Activated T-helper 2 cell treated with anti-CD3 and anti-CD28 coated beads, Interferon-gamma antibody, Interleukin-2, Interleukin-4, amounts not matched to agents 10 μg/mL and 5 μg/mL and 100 μg/mL, durations not matched to agents 14 hours and 24 hours and 36 hours (primary cell): Measurements from ENCODE around the gene SLC39A3. TPM values are rescaled to one million over a fixed set of nuclear protein-coding genes. Genes with fewer than 3 reads are reported as not detected.
A peak's percentile ranks its signal among the peaks of the same experiment; 100 is the strongest.

Source experiments
- DNase-seq: peaks from one replicate; pipeline ENCODE4 v3.0.0; 2021; ENCODE audit warnings: low spot score
- H3K27ac Mint-ChIP-seq: one replicate; pipeline ENCODE4 v1.8.0; 2021; ENCODE audit warnings: mixed read lengths
- H3K27me3 Mint-ChIP-seq: one replicate; pipeline ENCODE4 v1.8.0; 2021; ENCODE audit warnings: low read depth, mixed read lengths
- H3K36me3 Mint-ChIP-seq: one replicate; pipeline ENCODE4 v1.8.0; 2021; ENCODE audit warnings: low read depth, mixed read lengths
- H3K4me1 Mint-ChIP-seq: one replicate; pipeline ENCODE4 v1.8.0; 2021; ENCODE audit warnings: low read depth, mixed read lengths
- H3K4me3 Mint-ChIP-seq: one replicate; pipeline ENCODE4 v1.8.0; 2021; ENCODE audit warnings: low read depth, mild to moderate bottlenecking, moderate library complexity, mixed read lengths
- H3K9me3 Mint-ChIP-seq: one replicate; pipeline ENCODE4 v1.8.0; 2021; ENCODE audit warnings: mixed read lengths
- intact Hi-C: fragments of 100-400 bp; cut with micrococcal nuclease; formaldehyde crosslinking; loops from one replicate; pipeline ENCODE4 v1.15.1; 2023
- total RNA-seq: library from RNA; stranded (reverse); gene quantifications from 2 replicates; pipeline ENCODE4 v1.2.3, GENCODE V29; 2022

The SLC39A3 gene
- total RNA-seq, 1 donor from 2014 or later, result 39.4 TPM

DNA sequence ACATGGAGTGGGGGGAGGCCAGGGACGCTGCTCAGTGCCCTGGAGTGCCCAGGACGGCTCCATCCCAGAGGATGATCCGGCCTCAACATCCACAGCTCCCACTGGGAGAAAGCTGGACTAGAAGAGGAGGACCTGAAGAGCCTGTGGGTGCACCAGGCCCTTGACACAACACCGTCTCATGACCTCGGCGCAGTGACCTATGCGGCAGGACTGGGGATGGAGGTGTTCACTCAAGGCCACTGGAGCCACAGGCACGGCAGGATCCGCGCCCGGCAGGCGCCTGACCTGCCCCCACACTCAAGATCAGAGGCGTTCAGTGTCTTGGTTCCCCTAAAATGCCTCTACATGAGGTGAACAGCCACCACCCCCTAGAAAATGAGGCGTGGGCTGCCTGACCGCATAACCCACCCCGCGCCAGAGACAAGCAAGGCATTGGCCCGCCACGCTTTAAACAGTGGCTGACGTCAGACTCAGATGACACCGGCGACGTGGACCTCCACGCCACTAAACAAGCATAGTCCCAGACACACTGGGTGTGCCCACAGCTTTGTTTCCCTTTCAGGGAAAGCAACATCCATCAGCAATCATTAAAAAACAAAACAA lies 35.2 kb upstream of the SLC39A3 start:
- Mint-ChIP-seq H3K27ac (peak overlapping the region; percentile 92), H3K36me3 (peaks cover 29% of the 10 kb centered on the region), H3K4me3 (peak overlapping the region; percentile 76), H3K4me1 (peaks cover 28% of the 10 kb centered on the region), H3K27me3 (no peaks in the 10 kb centered on the region), H3K9me3 (no peaks in the 10 kb centered on the region)
- no peak for DNase-seq
- intact Hi-C loops, result no loop called here

DNA sequence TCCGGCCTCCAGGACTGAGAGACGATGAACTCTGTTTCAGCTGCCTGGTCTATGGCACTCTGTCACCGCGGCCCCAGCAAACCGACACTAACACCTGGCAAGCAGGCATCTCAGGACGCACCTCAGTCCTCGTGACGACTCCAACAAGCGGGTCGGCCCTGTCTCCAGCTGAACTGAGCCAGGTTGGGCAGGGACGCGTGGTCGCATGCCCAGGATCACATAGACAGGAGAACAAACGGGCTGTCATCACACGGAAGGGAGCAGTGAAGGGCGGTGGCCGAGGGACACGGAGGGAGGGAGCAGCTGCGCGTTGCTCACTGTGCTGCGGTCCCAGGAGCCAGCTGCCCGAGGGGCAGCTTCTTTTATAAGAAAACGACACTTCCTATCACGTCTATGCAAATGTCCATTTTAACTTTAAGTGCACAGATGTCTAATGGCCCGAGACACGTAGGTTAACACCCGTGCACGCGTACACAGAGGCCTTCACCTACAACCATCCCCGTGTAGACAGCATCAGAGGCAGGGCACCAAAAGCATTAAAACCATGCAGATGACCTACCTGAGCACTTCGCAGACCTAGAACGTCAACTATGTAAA lies 34.4 kb upstream of the SLC39A3 start:
- Mint-ChIP-seq H3K4me3 (no peak overlapping the region), H3K9me3 (no peaks in the 10 kb centered on the region), H3K27me3 (no peaks in the 10 kb centered on the region), H3K4me1 (peaks cover 27% of the 10 kb centered on the region), H3K36me3 (peaks cover 27% of the 10 kb centered on the region), H3K27ac (peak overlapping the region; percentile 42)
- intact Hi-C loops, result no loop called here
- DNase-seq, result no peak

DNA sequence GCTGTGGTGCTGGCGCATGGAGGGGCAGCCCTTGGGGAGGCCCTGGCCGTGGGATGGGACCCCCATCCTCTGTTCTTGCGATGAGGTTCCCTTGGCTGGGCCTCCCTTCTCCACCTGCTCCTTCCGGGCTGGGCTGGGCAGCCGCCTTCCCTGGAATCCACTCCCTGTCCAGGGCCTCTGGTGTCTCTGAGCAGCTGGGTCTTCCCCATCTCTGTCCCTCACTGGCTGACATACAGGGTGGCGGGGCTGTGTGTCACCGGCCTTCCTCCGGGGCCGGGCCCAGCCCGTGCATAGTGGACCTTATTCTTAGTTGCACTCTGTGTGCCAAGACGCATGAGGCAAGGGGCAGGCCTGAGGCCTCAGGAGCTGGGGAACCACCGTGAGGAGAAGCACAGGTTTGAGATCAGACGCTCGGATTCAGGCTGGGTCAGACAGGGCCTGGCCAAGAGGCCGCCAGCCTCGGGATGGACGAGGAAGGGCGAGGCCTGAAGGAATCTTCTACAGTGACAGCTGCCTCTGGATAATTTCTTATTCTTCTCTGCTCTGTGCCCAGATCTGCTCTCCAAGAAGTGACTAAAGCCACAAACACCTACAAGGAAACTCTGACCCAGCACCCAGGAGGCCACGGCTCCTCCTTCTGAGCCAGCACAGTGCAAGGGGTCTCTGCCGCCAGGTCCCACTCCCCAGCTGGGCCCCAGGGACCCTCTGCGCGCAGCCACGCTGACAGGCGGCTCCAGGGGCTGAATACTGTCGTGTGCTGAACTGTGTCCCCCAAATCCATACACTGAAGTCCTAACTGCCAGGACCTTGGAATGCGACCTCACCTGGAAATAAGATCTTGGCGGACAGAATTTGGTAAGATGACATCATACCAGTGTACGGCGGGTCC lies 32.2 kb upstream of the SLC39A3 start:
- Mint-ChIP-seq H3K36me3 (peaks cover 23% of the 10 kb centered on the region), H3K9me3 (no peaks in the 10 kb centered on the region), H3K4me1 (peaks cover 27% of the 10 kb centered on the region), H3K4me3 (no peak overlapping the region), H3K27ac (peak overlapping the region; percentile 33), H3K27me3 (no peaks in the 10 kb centered on the region)
- DNase-seq, result no peak
- intact Hi-C loops, result no loop called here

DNA sequence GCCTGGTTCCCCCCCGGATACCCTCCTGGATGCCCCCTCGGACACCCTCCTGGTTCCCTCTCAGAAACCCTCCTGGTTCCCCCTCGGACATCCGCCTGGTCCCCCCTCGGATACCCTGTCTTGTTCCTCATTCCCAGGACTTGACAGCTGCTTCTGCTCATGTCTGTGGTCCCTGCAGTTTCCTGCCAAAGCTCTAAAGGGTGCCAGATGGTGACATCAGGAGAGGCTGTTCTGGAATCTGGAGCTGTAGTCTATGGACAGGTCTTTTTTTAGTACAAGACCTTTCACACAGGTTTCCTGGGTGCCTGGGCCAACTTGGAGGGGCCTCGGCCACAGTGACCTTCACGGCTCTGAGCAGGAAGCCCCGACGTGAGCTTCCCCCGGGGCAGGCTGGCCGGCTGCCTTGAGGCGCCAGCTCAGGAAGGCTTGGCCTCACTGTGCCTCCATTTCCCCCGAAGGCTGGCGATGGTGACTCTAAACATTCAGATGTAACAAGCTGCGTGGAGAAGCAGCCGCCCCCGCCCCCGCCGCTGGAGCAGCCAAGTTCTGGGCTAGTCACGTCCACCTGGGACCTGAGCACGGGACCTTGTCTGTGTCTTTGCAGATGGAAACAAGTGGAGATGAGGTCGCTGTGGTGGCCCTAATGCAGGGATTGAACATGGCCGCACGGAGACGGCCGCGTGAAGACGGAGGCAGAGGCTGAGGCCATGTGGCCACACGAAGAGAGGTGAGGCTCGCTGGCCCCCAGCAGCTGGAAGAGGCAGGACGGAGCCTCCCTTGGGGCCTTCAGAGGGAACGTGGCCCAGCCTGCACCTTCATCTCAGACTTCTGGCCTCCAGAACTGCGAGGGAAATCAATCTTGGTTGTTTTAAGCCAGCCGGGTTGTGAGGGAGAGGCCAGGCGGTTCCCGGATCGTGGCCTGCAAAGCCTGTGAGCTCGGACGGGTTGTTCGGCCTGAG lies 30.5 kb upstream of the SLC39A3 start:
- H3K4me3 Mint-ChIP-seq, result no peak overlapping the region
- no peak for DNase-seq
- H3K9me3 Mint-ChIP-seq, result no peaks in the 10 kb centered on the region
- no peaks in the 10 kb centered on the region for H3K27me3 Mint-ChIP-seq
- intact Hi-C loops, result no loop called here
- H3K36me3 Mint-ChIP-seq, result peaks cover 15% of the 10 kb centered on the region
- H3K27ac Mint-ChIP-seq, result no peak overlapping the region
- peaks cover 14% of the 10 kb centered on the region for H3K4me1 Mint-ChIP-seq

DNA sequence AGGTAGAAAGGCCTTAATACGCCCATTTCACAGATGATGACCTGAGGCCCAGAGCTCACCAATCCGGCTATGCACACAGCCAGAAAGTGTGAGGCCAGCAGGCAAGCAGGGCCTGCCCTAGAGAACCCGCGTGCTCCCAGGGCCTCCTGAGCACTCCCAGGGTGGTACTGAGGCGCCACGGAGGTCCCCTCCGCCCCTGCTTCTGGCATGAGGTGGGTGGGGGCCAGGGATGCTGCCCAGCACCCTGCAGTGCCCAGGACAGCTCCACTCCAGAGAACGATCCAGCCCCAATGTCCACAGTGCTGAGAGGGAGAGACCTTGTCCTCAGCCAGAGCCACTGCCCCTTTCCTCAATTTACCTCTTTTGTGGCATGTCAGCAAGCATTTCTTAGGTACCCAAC lies 29.4 kb upstream of the SLC39A3 start:
- no peak overlapping the region for H3K27ac Mint-ChIP-seq
- peaks cover 17% of the 10 kb centered on the region for H3K36me3 Mint-ChIP-seq
- DNase-seq, result no peak
- intact Hi-C loops, result no loop called here
- H3K9me3 Mint-ChIP-seq, result no peaks in the 10 kb centered on the region
- H3K4me1 Mint-ChIP-seq, result peaks cover 4% of the 10 kb centered on the region
- no peak overlapping the region for H3K4me3 Mint-ChIP-seq
- H3K27me3 Mint-ChIP-seq, result no peaks in the 10 kb centered on the region

DNA sequence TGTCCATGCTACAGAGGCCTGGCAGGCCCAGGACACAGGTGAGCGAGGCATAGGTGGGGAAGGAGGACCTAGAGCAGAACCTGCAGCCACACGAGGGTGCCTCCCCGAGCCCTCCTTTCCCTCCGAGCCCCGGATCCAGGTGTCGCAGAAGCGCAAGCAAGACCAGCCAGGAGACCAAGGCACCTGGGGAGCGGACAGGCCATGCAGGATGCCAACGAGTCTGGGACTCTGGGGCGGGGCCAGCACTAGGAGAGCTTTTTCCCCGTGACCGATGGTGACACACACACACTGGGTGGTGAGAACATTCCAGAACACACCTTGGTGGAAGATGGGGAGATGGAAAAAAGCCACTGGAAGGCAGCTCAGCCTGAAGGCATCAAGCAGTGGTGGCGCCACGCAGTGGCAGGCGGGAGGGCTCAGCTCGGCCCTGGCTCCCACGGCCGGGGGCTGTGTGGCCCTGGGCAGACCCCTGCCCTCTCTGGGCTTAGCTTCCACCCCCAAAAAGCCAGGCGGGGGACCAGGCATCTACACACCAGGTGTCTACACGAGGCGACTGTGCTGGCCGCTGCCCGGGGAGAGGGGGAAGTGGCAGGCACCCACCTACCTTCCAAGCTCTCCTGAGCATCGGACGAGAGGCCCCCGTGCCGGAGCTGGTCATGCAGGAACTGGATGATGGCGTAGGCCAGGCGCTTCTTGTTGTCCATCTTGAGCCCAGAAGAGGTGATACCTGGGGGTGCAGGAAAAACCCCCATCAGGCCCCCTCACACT lies 28.7 kb upstream of the SLC39A3 start:
- Mint-ChIP-seq H3K27me3 (no peaks in the 10 kb centered on the region), H3K36me3 (peaks cover 22% of the 10 kb centered on the region), H3K4me3 (no peak overlapping the region), H3K27ac (no peak overlapping the region), H3K9me3 (no peaks in the 10 kb centered on the region), H3K4me1 (peaks cover 4% of the 10 kb centered on the region)
- intact Hi-C loops, result no loop called here
- DNase-seq, result no peak

DNA sequence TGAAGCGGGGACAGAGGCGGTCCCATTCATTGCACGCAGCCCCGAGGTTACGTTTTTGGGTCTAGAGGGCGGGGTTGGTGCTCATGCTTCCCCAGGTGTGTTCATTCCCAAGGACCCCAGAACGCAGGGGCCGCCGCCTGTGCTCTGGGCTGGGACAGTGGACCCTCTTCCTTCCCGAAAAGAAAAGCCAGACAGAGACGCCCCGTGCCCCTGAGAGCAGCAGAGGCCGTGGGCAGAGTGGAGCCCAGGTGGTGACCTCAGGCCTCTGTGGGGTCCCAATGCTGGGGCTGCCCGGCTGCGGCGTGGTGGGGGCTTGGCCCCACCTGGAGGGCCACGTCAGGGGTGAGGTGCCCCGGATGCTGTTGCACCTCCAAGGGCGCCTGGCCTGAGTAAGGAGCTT lies 27.9 kb upstream of the SLC39A3 start:
- Mint-ChIP-seq H3K36me3 (peaks cover 26% of the 10 kb centered on the region), H3K27ac (no peak overlapping the region), H3K4me3 (no peak overlapping the region), H3K27me3 (no peaks in the 10 kb centered on the region), H3K9me3 (no peaks in the 10 kb centered on the region), H3K4me1 (peaks cover 4% of the 10 kb centered on the region)
- DNase-seq, result no peak
- intact Hi-C loops, result no loop called here

DNA sequence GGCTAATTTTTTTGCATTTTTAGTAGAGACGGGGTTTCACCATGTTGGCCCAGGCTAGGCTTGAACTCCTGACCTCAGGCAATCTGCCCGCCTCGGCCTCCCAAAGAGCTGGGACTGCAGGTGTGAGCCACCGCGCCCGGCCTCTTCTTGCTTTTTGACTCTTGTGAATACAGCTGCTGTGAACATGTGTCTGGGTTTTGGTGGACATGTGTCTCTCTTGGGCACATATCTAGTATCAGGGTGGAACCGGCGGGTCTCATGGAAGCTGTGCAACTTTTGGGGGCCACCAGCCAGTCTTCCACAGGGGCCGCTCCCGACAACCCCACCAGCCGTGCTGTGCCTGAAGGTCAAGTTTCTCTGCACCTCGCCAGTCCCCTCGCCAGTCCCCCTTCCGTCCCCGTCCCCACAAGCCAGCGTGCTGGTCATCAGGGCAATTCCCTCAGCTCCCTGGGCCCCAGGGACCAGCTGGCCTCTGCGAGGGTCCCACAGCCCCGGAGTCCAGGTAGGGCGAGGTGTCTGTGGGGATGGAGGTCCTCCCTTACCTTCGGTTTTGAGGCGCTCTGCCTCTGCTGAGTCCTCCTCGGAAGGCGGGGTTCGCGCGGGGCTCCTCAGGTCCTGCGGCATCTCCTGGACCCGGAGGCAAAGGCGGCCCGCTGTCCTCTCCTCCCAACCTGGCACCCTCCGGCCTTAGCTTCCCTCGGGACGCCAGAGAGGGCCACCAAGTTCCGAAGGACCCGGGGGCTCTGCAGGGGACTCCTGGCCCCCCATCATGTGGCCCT lies 27.0 kb upstream of the SLC39A3 start:
- Mint-ChIP-seq H3K4me1 (no peaks in the 10 kb centered on the region), H3K4me3 (no peak overlapping the region), H3K27ac (no peak overlapping the region), H3K36me3 (peaks cover 28% of the 10 kb centered on the region), H3K27me3 (no peaks in the 10 kb centered on the region), H3K9me3 (no peaks in the 10 kb centered on the region)
- DNase-seq, result no peak
- intact Hi-C loops, result no loop called here

DNA sequence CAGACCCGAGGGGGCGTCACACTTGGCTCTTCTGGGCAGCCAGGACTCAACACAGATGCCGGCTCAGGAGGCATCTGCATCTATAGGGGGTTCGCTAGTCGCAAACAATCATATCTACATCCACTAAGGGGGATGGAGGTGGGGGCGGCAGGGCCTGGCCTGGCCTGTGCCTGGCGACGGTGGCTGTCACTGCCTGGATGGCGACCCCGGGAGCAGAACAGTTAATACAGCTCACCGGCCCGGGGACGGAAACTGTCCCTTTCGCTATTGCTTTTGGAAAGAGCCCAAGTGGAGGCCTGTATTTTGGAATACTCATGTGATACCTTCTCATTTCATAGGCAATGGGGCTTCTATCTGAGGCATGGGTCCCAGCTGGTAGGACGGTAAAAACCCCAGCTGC lies 25.6 kb upstream of the SLC39A3 start:
- intact Hi-C loops, result no loop called here
- no peak overlapping the region for H3K4me3 Mint-ChIP-seq
- no peak overlapping the region for H3K27ac Mint-ChIP-seq
- peaks cover 28% of the 10 kb centered on the region for H3K36me3 Mint-ChIP-seq
- no peak for DNase-seq
- no peaks in the 10 kb centered on the region for H3K9me3 Mint-ChIP-seq
- no peaks in the 10 kb centered on the region for H3K27me3 Mint-ChIP-seq
- H3K4me1 Mint-ChIP-seq, result no peaks in the 10 kb centered on the region

DNA sequence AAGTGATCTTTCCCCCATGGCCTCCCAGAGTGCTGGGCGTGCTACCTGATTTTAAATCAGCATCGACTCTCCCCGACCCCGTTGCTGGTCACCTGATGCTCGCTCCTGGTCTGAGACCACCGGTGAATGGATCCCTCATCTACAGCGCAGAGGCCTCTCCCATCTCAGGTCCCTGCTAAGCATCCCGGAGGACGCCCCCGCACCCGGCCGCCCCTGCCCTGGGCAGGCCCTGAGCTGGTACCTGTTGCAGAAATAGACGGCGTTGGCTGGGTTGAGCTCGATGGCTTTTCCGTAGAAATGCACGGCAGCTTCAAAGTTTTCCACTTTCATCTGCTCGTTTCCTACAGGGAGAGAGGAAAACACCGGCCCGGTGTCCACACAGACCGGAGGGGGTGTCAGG lies 25.1 kb upstream of the SLC39A3 start:
- DNase-seq, result no peak
- H3K4me3 Mint-ChIP-seq, result no peak overlapping the region
- H3K4me1 Mint-ChIP-seq, result no peaks in the 10 kb centered on the region
- intact Hi-C loops, result no loop called here
- no peaks in the 10 kb centered on the region for H3K27me3 Mint-ChIP-seq
- H3K9me3 Mint-ChIP-seq, result no peaks in the 10 kb centered on the region
- H3K36me3 Mint-ChIP-seq, result peaks cover 29% of the 10 kb centered on the region
- H3K27ac Mint-ChIP-seq, result no peak overlapping the region

DNA sequence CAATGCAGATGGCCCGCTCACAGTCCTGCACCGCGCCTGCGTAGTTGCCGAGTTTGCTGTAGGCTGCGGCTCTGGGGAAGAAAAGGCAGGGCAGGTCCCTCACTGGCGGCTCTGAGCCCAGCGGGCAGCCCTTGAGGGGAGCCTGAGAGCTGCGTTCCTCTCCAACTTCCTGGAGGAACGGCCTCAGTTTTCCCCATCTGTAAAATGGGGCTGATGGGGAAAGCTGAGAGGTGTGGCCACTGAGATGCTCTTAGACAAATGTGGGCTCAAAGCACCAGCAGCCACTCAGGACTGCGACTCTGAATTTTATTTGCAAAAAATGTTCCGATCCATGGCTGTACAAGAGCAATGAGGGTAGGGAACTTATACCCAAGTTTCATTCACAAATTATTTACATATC lies 23.9 kb upstream of the SLC39A3 start:
- no peak for DNase-seq
- Mint-ChIP-seq H3K4me1 (no peaks in the 10 kb centered on the region), H3K27ac (no peak overlapping the region), H3K9me3 (no peaks in the 10 kb centered on the region), H3K4me3 (no peak overlapping the region), H3K36me3 (peaks cover 40% of the 10 kb centered on the region), H3K27me3 (no peaks in the 10 kb centered on the region)
- intact Hi-C loops, result no loop called here
